Left lung (tissue), 10 donors: ENCODE data around the gene TAPBP. TPM values are rescaled to one million over a fixed set of nuclear protein-coding genes. Genes with fewer than 3 reads are reported as not detected.

Experiments
- ATAC-seq: fragments of 200-7000 bp; cut with Tn5 transposase; one replicate; pipeline ENCODE4 v1.9.1; 2020; ENCODE audit warnings: moderate library complexity
- DNase-seq, 4 donors: peaks; one replicate each; pipeline ENCODE4 v3.0.0-alpha.2; 2013 to 2020
- H3K27ac ChIP-seq, 2 donors: fragments of 200-600 bp; sonication (generic) in 1 of 2; one replicate each; pipeline versions ENCODE4 v1.5.0 to v1.8.0; 2020 to 2021
- H3K27me3 ChIP-seq, 2 donors: fragments of 200-600 bp; sonication (generic) in 1 of 2; one replicate each; pipeline versions ENCODE4 v1.5.0 to v1.8.0; 2020 to 2021
- H3K36me3 ChIP-seq, 2 donors: fragments of 200-600 bp; sonication (generic) in 1 of 2; one replicate each; pipeline versions ENCODE4 v1.5.0 to v1.8.0; 2020 to 2021
- H3K4me1 ChIP-seq, 2 donors: fragments of 200-600 bp; one replicate each; pipeline ENCODE4 v1.8.0; 2021
- H3K4me3 ChIP-seq, 2 donors: fragments of 200-600 bp; sonication (generic) in 1 of 2; one replicate each; pipeline versions ENCODE4 v1.5.0 to v1.8.0; 2020 to 2021; ENCODE audit warnings: mild to moderate bottlenecking in 1 of 2
- H3K9me3 ChIP-seq, 2 donors: fragments of 200-600 bp; sonication (generic) in 1 of 2; one replicate each; pipeline versions ENCODE4 v1.5.0 to v1.8.0; 2020 to 2021
- CTCF ChIP-seq, 2 donors: fragments of 200-600 bp; sonication (generic) in 1 of 2; IDR thresholded peaks; one replicate each; pipeline versions ENCODE4 v1.5.0 to v1.8.0; 2021; ENCODE audit warnings: antibody characterized with exemption in 2 of 2
- intact Hi-C, 2 donors: fragments of 100-400 bp; cut with DNase I; formaldehyde crosslinking; loops; one replicate each; pipeline versions ENCODE4 v1.11.2 to v1.14.2; 2022
- polyA plus RNA-seq, 6 donors: library from polyadenylated mRNA; unstranded; fragments of 120-200 nt; gene quantifications; one replicate each; pipeline ENCODE4 v1.2.1, GENCODE V29; 2013; ENCODE audit not compliant: insufficient read length in 6 of 6
- total RNA-seq, 2 donors: library from RNA; stranded (reverse); fragmentation: NEBNext Ultra II Directional; extraction: Animal tissue kit (Norgen Biotek cat#: 25700); gene quantifications; one replicate each; pipeline ENCODE4 v1.2.1, GENCODE V29; 2021
- donor health status: DM: no; HTN: yes; CAD: no.
- donor health status: DM: no; HTN: no; CAD: no.

TAPBP gene
- total and polyA plus RNA-seq, 8 donors, result 41.5 to 243 (median 51.6) TPM

DNA sequence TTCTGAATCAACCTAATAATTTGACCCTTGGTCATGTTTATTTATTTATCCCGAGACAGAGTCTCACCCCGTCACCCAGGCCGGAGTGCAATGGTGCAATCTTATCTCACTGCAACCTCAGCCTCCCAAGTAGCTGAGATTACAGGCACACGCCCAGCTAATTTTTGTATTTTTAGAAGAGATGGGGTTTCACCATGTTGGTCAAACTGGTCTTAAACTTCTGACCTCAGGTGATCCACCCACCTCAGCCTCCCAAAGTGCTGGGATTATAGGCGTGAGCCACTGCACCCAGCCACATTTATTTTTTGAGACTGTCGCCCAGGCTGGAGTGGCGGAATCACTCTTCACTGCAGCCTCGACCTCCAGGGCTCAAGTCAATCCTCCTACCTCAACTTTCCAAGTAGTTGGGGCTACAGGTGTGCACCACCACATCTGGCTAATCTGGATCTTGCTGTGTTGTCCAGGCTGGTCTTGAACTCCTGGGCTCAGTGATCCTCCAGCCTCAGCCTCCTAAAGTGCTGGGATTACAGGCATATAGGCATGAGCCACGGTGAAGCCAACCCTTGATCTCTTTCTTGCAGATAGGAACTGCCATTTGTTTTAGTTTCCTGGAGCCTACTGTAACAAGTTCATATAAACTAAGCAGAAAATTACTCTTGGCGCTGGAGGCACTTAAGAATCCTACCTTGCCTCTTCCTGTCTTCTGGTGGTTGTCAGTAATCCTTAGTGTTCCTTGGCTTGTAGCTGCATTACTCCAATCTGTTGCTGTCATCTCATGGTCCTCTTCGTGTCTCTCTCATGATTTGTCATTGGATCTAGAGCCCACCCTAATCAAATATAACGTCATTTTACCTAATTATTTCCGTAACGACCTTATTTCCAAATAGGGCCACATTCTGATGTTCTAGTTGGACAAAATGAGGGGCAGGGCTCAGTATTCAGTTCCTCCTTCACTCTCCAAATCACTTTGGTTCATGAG, 39.7 kb downstream of the TAPBP start:
- Histone ChIP-seq H3K4me1 (peaks cover 41 to 81% of the 10 kb centered on the region in 2 donors), H3K27me3 (no peaks in the 10 kb centered on the region), H3K4me3 (peak overlapping the region in 1 of 2 donors; percentile 87), H3K36me3 (peaks cover 0 to 53% of the 10 kb centered on the region in 2 donors), H3K27ac (no peak overlapping the region), H3K9me3 (no peaks in the 10 kb centered on the region)
- ATAC-seq (no peak), DNase-seq (no peak)
- TF ChIP-seq CTCF (IDR thresholded peaks at IDR 0.05), result no peak
- intact Hi-C loops, result no loop called here

- intact Hi-C loops, result no loop called here
- Histone ChIP-seq H3K27ac (peak overlapping the region in 1 of 2 donors; percentile 94), H3K36me3 (peaks cover 0 to 53% of the 10 kb centered on the region in 2 donors), H3K4me1 (peaks cover 41 to 72% of the 10 kb centered on the region in 2 donors), H3K4me3 (peak overlapping the region; percentile 69 to 87), H3K9me3 (no peaks in the 10 kb centered on the region), H3K27me3 (no peaks in the 10 kb centered on the region)
- ATAC-seq, result no peak
- DNase-seq, result no peak
- TF ChIP-seq CTCF (IDR thresholded peaks at IDR 0.05), result no peak
These were observed 40.6 kb downstream of the TAPBP start for GRCh38 chr6:33273129-33273923.

DNA sequence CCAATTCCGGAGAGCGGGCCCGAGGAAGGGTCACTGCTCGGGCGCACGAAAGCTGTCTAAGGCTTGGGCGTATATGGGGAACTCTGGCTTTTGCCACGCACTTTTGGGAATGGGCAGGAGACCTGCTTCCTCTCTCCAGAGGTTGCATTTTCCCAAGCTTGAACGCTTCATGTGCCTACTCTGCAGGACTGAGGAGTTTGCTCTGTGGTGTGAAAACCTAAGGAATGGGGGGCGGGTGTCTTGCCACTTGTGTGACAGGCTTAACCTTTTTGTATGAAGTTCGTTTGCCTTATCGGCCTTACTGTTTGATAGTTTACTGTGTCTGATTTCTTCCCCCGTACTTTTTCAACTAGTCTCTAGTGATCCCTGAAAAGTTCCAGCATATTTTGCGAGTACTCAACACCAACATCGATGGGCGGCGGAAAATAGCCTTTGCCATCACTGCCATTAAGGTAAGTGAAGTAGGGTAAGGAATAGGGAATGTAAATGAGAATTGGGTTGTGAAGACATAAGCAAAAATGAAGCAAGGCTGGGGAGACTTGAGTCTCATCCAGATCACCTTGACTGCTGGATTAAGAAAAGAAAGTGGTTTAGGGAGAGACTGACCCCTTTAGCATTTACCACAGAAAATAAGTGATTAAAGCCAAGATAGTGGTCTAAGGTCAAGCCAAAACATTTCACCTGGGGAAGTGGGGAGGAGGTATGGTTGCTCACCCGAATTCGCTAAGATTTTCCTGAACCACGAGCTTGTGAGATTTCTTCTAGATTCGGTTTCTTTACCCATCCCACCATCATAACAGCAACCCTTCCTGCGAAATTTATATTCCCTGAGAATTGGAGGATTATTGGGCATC, 41.4 kb downstream of the TAPBP start:
- H3K4me1 ChIP-seq, result peaks cover 41 to 64% of the 10 kb centered on the region in 2 donors
- no peaks in the 10 kb centered on the region for H3K27me3 ChIP-seq
- H3K36me3 ChIP-seq, result peaks cover 0 to 56% of the 10 kb centered on the region in 2 donors
- H3K9me3 ChIP-seq, result no peaks in the 10 kb centered on the region
- intact Hi-C loops, result no loop called here
- no peak for TF ChIP-seq CTCF (IDR thresholded peaks at IDR 0.05)
- peak overlapping the region; percentile 69 to 87 for H3K4me3 ChIP-seq
- H3K27ac ChIP-seq, result peak overlapping the region; percentile 94 to 98
- no peak for DNase-seq
- ATAC-seq, result peak; percentile 5

- no peaks in the 10 kb centered on the region for H3K9me3 ChIP-seq
These were observed 42.2 kb downstream of the TAPBP start, which contains the start of the genes RPS18 and VPS52 for GRCh38 chr6:33271468-33272274. Gene RPS18 (plus strand): TSS chr6:33272075. CDS start chr6:33272120, 45 bp downstream. Gene VPS52 (minus strand): TSS chr6:33271876. CDS start chr6:33271675, 201 bp downstream.

More at GRCh38 chr6:33271468-33272274, 42.2 kb downstream of the TAPBP start, which contains the start of the genes RPS18 and VPS52:
- no peaks in the 10 kb centered on the region for H3K27me3 ChIP-seq
- H3K36me3 ChIP-seq, result peaks cover 0 to 63% of the 10 kb centered on the region in 2 donors
- ATAC-seq, result peak; percentile 92
- intact Hi-C loops, result no loop called here
- peak within 1 kb of the TSS; percentile 94 to 98 for H3K27ac ChIP-seq
- TF ChIP-seq CTCF (IDR thresholded peaks at IDR 0.05), result no peak
- peaks cover 41 to 57% of the 10 kb centered on the region in 2 donors for H3K4me1 ChIP-seq
- H3K4me3 ChIP-seq, result peak within 1 kb of the TSS; percentile 69 to 87
- peak; percentile 91 to 98 (median 96) for DNase-seq
